Fibroblast of mammary gland (primary cell): Measurements from ENCODE around the gene NTM.

Source experiments
- DNase-seq: peaks from one replicate; pipeline ENCODE4 v3.0.0-alpha.2; 2010; ENCODE audit warnings: low read depth
- H3K4me3 ChIP-seq: 2 replicates; pipeline ENCODE4 v1.5.1; 2011; ENCODE audit warnings: low read depth, mild to moderate bottlenecking, low read length, moderate library complexity; ENCODE audit not compliant: control insufficient read depth
- CTCF ChIP-seq: conservative IDR thresholded peaks from 2 replicates; pipeline ENCODE4 v1.5.1; 2011; ENCODE audit warnings: low read depth, low read length, inconsistent platforms; ENCODE audit not compliant: control insufficient read depth, insufficient read depth

The NTM gene

GRCh38 chr11:131841925-131842635 lies 471.7 kb downstream of the NTM start:
- TF ChIP-seq CTCF = no peak
- H3K4me3 ChIP-seq = no peak overlapping the region

GRCh38 chr11:131845255-131845654 lies 474.8 kb downstream of the NTM start:
- H3K4me3 ChIP-seq = no peak overlapping the region
- no peak for TF ChIP-seq CTCF
- DNase-seq = no peak

More at GRCh38 chr11:131841925-131842635, 471.7 kb downstream of the NTM start:
- DNase-seq = no peak

GRCh38 chr11:131849485-131849884 lies 479.1 kb downstream of the NTM start:
- DNase-seq = no peak
- no peak for TF ChIP-seq CTCF
- H3K4me3 ChIP-seq = no peak overlapping the region

GRCh38 chr11:131850507-131850906 lies 480.1 kb downstream of the NTM start:
- H3K4me3 ChIP-seq = no peak overlapping the region
- no peak for DNase-seq
- no peak for TF ChIP-seq CTCF

GRCh38 chr11:131851964-131852755 lies 481.7 kb downstream of the NTM start:
- TF ChIP-seq CTCF = no peak
- DNase-seq = no peak
- no peak overlapping the region for H3K4me3 ChIP-seq

- no peak for DNase-seq
- no peak overlapping the region for H3K4me3 ChIP-seq
- TF ChIP-seq CTCF = no peak
Measured at GRCh38 chr11:131852757-131853156, 482.3 kb downstream of the NTM start.

GRCh38 chr11:131854391-131854790 lies 484.0 kb downstream of the NTM start:
- no peak overlapping the region for H3K4me3 ChIP-seq
- TF ChIP-seq CTCF = no peak
- no peak for DNase-seq
